GM19240 (cell line): ENCODE data around the gene CAPZB.

ENCODE experiments used
- DNase-seq: peaks from one replicate; pipeline ENCODE4 v3.0.0; 2011; ENCODE audit warnings: low spot score; ENCODE audit not compliant: insufficient read length

Gene CAPZB

DNA sequence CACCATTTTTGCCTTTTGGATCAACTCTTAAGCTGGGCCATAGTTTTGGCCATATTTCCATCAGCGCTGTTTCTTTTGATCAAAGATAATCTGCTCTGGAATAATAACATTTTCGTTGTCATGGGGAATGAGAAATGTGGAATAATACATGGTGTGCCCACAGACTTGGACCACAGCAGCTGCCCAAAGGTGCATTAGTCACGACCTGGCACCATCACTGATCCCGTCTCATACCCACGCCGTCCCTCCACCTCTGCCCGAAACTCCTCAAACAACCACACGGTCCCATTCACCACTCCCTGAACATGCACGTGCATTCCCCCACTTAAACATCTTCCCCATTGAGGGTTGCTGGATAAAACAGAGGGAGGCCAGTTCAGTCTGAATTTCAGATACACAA, 96.4 kb downstream of the CAPZB start:
- DNase-seq = no peak

DNA sequence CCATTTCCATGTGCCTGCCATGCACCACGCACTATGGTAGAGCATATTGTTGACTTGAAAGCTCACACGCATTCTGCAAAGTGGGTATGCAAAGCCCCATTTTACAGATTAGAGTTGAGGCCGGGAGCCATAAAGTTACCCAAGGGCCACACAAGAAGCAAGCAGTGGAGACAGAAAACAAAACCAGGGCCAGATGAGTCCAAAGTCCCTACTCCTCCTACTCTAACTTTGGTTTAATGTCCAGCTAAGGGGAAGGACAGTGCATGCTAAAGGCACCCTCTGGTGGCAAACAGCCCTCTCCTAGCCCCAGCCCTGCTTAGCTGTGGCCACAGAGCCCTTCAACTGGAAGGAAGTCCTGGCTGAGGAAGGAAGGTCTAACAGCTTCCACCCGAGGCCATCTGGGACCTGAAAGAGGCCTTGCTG, 98.3 kb downstream of the CAPZB start:
- no peak for DNase-seq

- no peak for DNase-seq
Measured at GRCh38 chr1:19385869-19386591, 99.3 kb downstream of the CAPZB start.

DNA sequence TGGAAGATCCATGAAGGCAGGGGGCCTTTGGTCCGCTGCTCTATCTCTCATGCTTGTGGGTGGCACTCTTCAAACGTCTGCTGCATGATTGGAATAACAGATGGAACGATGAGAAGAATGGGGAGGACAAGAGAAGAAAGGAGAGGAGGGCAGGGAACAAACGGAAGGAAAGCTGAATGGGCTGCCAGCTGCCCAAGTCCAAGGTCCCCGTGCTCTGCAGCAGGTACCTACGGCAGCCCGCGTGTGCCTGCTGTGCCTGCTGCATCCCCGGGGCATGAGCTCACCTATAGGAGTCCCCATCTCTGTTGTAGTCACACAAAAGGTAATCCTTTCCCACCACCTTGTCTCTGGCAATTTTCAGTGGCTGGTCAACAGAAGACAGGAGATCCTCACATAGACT, 100.1 kb downstream of the CAPZB start:
- DNase-seq = no peak

DNA sequence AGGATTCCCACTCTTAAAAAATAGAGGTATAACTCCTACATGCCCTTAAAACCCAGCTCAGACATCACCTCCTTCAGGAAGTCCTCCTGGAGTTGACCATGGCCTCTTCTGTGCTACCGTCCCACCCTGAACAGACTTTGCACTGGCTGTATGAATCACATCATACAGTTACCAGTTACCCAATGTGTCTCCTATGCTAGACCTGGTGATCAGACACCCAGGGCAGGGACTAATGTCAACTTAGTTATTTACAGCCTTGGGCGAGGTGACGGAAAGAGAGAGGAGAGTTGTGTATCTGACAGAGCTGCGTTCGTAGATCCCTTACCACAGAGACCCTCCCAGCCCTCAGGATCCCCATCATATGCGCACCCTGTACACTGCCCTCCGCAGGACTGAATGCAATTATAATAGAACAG, 100.6 kb downstream of the CAPZB start:
- no peak for DNase-seq

GRCh38 chr1:19384113-19384512, 101.2 kb downstream of the CAPZB start:
- DNase-seq = no peak

DNA sequence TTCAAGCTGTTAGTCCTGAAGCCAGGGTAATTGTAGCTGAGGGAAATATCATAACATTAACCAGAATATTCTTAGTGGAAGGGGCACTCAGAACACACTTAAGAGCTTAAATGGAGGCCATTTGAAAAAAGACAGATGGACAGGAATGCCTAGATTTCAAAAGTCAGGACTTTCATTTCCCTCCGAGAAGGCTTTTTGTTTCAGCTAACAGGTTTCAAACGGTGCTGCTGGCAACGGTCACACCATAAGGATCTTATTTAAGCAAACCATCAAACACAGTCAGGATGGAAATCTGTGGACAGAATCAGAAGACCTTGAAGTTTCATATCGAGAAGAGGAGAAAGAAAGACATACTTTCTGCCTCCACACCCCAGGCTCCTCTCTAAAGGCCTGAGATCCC, 103.1 kb downstream of the CAPZB start:
- DNase-seq = no peak

- DNase-seq = no peak
Measured at GRCh38 chr1:19381261-19381660, 104.1 kb downstream of the CAPZB start.

DNA sequence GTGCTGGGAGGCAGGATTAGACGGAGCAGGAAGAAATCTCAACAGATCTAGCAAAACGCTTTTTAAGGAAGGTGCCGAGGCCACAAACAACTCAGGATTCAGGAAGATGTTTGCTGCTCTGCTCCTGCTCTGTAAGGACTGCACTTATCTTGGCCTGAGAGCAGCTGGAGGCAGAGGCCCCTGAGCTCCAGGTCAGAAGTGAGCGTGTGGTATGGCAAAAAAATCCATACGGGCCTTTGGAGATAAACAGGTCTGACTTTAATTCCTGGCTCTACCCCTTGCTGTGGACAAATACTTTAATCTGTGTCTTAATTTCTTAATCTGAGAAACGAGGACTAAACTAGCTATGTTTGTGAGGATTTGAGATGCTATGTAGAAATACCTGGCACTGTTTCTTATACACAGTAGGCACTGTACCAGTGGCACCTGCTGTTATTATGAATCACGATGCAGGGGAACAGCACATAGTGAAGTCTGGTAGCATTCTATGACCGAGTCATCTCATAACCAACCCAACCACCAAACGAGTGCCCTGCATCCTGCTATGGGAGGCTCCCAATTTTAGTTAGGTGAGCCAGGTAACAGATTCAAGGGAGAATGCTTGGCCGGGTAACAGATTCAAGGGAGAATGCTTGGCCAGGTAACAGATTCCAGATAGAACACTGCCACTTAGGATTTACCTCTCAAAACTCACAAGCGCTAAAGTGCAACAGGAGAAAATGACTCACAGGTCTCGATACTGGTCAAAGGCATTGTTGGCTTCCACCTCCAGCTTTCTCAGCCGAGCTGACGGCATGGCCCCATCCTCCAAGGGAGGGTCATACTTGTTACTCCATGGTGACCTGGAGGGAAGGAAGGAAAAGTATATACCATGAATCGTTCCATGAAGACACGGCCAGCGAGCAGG, 107.3 kb downstream of the CAPZB start:
- DNase-seq = no peak

DNA sequence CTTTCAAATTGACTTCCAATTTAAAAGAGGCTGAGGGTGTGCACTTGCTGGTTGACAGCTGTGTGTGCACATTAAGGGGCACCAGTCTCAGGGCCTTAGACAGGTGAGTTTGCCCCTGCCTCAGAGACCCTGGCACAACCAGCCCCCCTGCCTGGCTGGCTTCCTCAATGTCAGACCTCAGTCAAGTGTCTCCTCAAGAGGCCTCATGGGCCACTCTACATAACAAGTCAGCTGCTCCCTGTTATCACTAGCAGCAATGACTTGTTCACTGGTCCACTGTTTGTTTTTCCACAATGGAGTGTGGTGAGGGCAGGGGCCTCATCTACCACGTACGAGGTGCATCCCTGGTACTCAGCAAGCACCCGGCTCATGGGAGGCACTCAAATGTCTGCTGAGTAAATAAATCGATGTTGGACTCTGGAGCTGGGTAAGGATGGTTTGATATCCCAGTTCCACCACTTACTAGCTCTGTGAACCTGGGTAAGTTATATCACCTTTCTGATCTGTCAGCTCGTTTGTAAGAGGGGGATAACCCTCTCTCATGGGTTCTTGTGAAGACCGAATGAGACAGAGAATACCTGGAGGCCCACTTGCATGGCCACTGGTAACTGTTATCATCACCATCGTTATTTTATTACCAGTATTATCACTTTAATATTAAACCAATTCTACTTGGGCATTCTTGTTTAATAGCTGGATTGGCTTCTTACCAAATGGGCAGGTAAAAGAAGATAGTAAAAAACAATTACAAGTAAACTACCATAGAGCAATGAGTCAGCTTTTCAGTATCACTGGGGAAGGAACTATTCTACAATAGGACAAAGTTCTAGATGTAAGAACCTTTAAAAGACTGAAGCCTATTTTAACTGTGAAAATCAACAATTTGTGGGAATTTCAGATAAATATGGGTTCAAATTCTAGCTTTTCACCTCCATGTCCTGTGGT, 108.6 kb downstream of the CAPZB start:
- no peak for DNase-seq

DNA sequence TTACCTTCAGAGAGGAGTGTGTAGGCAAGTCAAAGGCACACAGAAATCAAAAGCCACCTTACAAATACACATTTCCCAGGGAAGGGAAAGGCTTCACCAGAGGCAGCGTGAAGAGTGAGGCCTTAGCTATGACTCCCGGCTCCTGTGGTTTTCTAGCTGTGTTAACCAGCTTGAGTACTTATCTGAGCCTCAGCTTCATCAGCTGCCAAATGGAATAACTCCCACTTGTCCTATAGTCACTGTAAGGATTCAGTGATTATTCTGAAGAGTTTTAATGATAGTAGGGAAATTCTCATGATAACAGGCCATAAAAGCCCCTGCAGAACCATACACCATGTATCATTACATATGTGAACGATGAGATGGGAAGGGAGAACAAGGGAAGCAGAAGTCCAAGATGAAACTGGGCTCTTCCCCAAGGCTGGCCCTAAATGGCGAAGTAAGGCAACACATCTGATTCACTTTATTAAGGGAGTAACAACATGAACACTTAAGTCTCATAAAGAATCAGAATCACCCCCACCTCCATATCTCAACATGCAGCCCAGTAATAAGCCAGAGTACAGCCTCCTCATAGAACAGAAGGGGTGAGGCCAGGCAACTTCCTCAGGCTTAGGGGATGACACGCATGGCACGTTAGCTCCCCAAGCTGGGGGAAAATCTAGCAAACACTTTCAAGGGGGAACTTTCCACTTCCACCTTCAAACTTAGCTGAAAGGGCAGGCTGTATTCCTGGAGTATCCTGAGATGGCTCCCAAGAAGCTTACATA, 109.5 kb downstream of the CAPZB start:
- DNase-seq = no peak

DNA sequence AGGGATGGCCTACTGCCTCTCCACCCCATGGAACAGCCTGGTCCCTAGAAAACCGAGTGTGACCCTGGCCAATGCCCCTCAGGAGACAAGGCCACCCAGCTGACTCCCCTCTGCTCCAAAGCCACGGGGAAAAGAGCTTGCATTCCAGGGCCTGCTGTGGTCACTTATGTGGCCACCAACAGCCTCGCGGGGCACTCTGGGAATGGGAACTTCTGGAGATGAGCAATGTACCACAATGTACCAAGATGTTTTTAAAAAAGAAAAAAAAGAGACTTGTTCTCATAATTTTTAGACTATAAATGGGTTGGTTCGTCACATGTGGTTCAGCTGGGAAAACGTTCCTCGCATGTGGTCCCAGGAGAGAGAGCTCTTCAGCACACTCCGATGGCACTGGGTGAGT, 110.4 kb downstream of the CAPZB start:
- no peak for DNase-seq

DNA sequence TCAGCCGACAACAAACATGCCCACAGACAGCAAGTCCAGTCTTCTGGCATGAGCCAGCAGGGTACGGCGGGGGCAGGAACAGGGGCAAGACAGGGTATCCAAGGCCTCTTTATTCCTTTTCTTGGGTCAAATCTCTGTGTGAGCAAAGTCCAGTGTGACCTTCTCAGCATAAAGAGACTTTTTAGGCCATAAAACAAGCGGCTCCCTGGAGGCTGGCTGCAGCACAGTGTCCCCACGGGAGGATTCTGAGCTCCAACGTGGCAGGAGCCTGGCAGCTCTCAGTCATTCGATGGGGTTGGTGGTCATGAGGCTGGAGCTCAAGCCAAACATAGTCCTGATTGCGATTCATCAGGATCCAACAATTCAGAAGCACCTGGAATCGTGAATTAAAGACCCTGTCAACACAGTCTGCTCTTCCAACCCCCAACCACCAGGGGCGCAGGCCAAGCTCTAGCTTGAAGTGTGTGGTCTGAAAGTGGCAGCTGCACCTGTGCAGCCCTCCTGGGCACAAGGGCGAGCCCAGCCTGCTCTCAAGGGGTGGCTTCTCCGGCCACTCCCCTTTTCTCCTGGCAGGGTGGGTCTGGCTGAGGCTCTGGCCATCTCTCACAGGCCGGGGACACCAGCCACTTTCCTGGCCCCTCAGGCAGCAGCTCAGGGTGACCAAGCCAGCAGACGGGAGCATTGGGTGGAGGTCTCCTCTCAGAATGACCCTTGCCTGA, 111.1 kb downstream of the CAPZB start:
- no peak for DNase-seq

- DNase-seq = no peak
Measured at GRCh38 chr1:19373211-19374082, 111.9 kb downstream of the CAPZB start.

DNA sequence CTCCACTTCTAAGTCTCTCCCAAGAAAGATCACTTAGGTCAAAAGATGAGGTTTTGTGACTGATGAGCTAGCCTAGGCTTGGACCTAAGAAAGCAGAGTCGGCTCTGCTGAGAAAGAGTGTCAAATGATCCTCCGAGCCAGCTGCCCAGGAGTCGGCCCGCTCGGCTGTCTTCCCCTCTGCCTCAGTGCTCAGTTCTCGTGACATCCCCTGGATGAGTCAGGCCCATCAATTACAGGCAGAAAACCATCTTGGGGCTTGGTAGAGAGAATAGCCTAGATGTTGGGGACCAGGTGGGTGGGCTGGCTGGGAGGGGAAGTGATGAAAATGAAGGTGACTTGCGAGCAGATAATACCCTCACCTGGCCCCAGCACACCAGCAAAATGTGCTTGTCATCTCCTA, 112.7 kb downstream of the CAPZB start:
- no peak for DNase-seq

GRCh38 chr1:19372136-19372514, 113.2 kb downstream of the CAPZB start:
- no peak for DNase-seq

DNA sequence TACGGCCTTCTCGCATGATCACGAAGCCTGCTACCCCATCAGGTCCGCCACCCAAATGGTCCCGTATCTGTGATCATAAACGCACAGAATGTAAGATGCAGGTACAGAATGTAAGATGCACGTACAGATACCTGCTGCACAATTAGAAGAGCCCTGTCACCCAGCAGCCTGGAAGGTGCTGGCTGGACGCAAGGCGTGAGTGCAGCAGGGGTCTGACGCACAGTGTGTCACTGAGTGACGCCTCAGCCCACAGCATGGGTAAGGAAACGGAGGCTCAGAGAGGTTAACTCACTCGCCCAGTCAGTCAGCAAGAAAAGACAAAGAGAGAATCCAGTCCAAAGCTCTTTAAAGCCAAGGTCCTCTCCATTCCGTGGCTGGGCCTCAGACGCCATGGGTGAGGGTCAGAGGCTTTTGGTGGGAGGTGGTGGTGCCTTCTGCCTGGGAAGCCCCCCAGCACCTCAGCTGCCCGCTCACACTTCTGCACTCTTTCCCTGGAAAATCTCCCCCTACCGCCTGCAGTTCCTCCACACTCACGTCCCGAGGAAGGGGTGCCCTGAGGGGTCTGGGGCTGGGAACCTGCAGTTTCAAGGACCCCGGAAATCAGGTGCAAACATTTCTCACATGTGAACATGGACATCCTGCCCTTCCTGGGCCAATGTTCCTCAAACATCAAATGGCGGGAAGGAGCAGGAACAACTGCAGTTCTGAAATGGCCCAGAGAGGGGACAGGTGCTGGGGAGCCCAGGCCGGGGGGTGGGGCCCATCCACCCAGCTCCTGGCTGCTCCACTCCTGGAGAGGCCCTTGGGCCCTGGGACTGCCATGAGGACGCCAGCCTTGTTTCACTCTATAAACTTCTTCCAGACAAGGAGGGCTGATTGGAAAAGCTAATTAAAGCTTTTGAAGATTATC, 113.9 kb downstream of the CAPZB start:
- no peak for DNase-seq
